Measurements from ENCODE around the gene WNK1. TPM values are rescaled to one million over a fixed set of nuclear protein-coding genes. Genes with fewer than 3 reads are reported as not detected.
A peak's percentile ranks its signal among the peaks of the same experiment; 100 is the strongest.
"Not testable (repeated sequence)": the region's sequence is repeated elsewhere in the genome, so short reads cannot be mapped to it uniquely, and the experiment has no call there.

WNK1 gene
- 134 and 183 TPM in 2 replicates for total RNA-seq (2014; rRNA removed; shearing (Covaris generic); ENCODE audit: low replicate concordance)

DNA sequence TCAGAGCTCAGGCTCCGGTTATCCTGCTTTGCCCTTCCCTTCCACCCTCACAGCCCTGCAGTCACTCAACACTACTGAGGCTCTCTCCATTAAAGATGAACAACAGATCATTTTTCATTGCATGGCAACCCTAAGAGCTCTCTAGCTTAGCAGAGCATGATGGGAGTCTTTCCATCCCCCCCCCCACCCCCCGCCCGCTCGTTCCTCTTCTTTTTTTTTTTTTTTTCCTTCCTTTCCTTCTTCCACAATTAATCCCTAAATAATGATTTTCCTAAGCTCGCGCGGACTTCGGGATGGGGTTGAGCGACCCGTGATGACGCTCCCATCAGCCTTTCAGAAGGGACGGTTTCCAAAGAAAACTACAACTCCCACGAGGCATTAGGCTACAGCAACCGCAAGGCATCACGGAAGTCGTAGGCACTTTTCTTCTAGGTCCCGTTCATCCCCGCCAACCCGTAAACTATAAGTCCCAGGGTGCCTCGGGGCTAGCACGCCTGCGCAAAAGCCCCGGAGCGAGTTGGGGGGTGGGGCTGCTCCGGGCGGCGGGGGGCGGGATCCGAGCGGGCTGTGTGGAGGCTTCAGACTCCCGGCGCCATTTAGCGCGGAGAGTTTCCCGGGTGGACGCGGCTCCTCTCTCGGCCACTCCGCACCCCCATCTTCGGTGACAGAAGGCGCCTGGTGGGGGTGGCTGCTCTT, at the start of gene WNK1:
WNK1 (plus strand) TSS at position 581 of the 696 bp plus-strand sequence. CDS start 987 bp downstream, outside the sequence.
- H3K27me3 ChIP-seq (ENCODE audit: low read length) = no peaks in the 10 kb centered on the region

DNA sequence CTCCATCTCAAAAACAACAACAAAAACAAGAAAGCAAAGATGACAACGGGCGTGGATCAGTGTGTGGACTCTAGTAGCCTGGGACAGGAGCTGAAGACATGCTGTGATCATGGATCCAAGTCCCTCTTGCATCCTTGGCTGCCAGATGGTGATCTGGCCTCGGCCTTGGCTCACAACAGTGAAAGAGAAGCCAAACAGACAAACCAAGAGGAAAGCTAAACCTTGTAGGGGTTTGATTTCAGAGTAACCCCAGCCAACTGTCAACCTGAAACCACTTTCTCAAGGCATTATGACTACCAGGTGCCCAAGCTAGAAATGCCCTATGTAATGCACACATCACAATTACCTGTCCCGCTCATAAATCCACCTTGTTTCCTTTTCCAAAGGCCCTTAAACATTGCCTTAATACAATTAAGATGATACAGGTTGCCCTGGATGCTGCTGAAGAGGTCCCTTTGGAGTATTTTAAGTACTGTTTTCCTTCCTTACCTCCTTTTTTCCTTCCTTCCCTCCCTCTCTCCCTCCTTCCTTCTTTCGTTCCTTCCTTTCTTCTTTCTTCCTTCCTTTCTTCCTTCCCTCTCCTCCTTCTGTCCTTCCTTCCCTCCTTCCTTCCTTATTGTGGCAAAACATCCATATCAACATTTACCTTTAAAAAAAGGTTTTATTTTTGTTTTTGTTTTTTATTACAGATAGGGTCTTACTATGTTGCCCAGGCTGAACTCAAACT, 47.7 kb upstream of the WNK1 start:
- no peak overlapping the region for H3K4me3 ChIP-seq (ENCODE audit: low read length)
- H3K4me2 ChIP-seq (ENCODE audit: low read depth, low read length, poor library complexity, severe bottlenecking) = no peak overlapping the region
- no peak overlapping the region for H3K27ac ChIP-seq (ENCODE audit: low read length)
- H3K79me2 ChIP-seq (ENCODE audit: low read length) = no peaks in the 10 kb centered on the region
- H3K9me3 ChIP-seq (ENCODE audit: low read length) = no peaks in the 10 kb centered on the region
- no peak for DNase-seq
- H3K9me2 ChIP-seq (replicated peaks; ENCODE audit: insufficient read depth, low read length) = no peaks in the 10 kb centered on the region
- H3K4me1 ChIP-seq (ENCODE audit: low read length) = no peaks in the 10 kb centered on the region
- no peak overlapping the region for H2AFZ ChIP-seq (ENCODE audit: low read length)
- H3K9ac ChIP-seq (ENCODE audit: low read length) = no peak overlapping the region
- no peaks in the 10 kb centered on the region for H4K20me1 ChIP-seq (ENCODE audit: insufficient read depth, low read depth, low read length)
- no peaks in the 10 kb centered on the region for H3K27me3 ChIP-seq (ENCODE audit: low read length)
- H3K36me3 ChIP-seq (ENCODE audit: insufficient read depth, low read length) = no peaks in the 10 kb centered on the region

More for the DNA sequence above, at the start of gene WNK1:
- Histone ChIP-seq H4K20me1 (ENCODE audit: insufficient read depth, low read depth, low read length) (peaks cover 39% of the 10 kb centered on the region), H3K4me1 (ENCODE audit: low read length) (peaks cover 43% of the 10 kb centered on the region), H3K36me3 (ENCODE audit: insufficient read depth, low read length) (peaks cover 20% of the 10 kb centered on the region), H3K9me3 (ENCODE audit: low read length) (no peaks in the 10 kb centered on the region), H3K79me2 (ENCODE audit: low read length) (peaks cover 48% of the 10 kb centered on the region), H3K9ac (ENCODE audit: low read length) (peak within 1 kb of the TSS; percentile 91), H3K27ac (ENCODE audit: low read length) (peak within 1 kb of the TSS; percentile 92), H3K9me2 (replicated peaks; ENCODE audit: insufficient read depth, low read length) (no peaks in the 10 kb centered on the region), H3K4me3 (ENCODE audit: low read length) (peak within 1 kb of the TSS; percentile 99), H2AFZ (ENCODE audit: low read length) (peak within 1 kb of the TSS; percentile 79), H3K4me2 (ENCODE audit: low read depth, low read length, poor library complexity, severe bottlenecking) (peak within 1 kb of the TSS; percentile 81)
- peak; percentile 99 for DNase-seq

DNA sequence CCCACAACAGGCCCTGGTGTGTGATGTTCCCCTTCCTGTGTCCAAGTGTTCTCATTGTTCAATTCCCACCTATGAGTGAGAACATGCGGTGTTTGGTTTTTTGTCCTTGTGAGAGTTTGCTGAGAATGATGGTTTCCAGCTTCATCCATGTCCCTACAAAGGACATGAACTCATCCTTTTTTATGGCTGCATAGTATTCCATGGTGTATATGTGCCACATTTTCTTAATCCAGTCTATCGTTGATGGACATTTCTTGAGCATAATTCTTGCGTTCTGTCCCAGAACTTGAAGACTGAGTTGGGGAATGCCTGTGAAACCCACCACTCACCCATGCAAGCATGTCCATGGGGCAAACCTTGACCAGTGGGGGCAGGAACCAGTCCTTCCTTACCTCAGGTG, 44.3 kb upstream of the WNK1 start:
- H3K9me2 ChIP-seq (replicated peaks; ENCODE audit: insufficient read depth, low read length); H3K4me2 ChIP-seq (ENCODE audit: low read depth, low read length, poor library complexity, severe bottlenecking); H2AFZ ChIP-seq (ENCODE audit: low read length); H3K27me3 ChIP-seq (ENCODE audit: low read length); H3K4me3 ChIP-seq (ENCODE audit: low read length); H3K36me3 ChIP-seq (ENCODE audit: insufficient read depth, low read length); H3K9me3 ChIP-seq (ENCODE audit: low read length); H3K4me1 ChIP-seq (ENCODE audit: low read length); H3K27ac ChIP-seq (ENCODE audit: low read length); H3K79me2 ChIP-seq (ENCODE audit: low read length); DNase-seq; H3K9ac ChIP-seq (ENCODE audit: low read length); H4K20me1 ChIP-seq (ENCODE audit: insufficient read depth, low read depth, low read length): not testable (repeated sequence)

DNA sequence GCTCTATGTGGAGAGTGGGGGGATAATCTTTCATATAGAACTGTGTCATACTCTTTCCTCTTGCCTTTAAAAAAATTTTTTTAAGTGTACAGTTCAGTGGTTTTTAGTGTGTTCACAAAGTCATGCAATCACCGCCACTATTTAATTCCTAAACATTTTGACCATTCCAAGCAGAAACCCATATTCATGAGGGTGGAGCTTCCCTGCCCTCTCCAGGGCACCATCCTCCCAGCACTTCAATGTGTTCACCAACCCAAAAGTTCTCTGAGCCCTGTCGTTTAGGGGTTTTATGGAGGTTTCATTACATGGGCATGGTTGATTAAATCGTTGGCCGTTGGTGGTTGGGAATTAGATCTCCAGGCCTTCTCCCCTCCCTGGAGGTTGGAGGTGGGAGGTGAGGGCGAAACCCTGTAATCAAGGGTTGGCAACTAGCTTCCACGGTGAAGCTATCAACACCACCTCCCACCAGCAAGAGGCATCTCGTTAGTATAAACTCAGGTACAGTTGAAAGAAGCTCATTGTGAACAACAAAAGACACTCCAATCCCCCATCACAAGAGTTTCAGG, 42.8 kb upstream of the WNK1 start:
- H3K9me3 ChIP-seq (ENCODE audit: low read length) = no peaks in the 10 kb centered on the region
- no peak overlapping the region for H2AFZ ChIP-seq (ENCODE audit: low read length)
- no peaks in the 10 kb centered on the region for H3K9me2 ChIP-seq (replicated peaks; ENCODE audit: insufficient read depth, low read length)
- no peak for DNase-seq
- H3K9ac ChIP-seq (ENCODE audit: low read length) = no peak overlapping the region
- H4K20me1 ChIP-seq (ENCODE audit: insufficient read depth, low read depth, low read length) = no peaks in the 10 kb centered on the region
- H3K4me3 ChIP-seq (ENCODE audit: low read length) = no peak overlapping the region
- no peak overlapping the region for H3K27ac ChIP-seq (ENCODE audit: low read length)
- no peaks in the 10 kb centered on the region for H3K79me2 ChIP-seq (ENCODE audit: low read length)
- H3K4me2 ChIP-seq (ENCODE audit: low read depth, low read length, poor library complexity, severe bottlenecking) = no peak overlapping the region
- H3K4me1 ChIP-seq (ENCODE audit: low read length) = no peaks in the 10 kb centered on the region
- H3K27me3 ChIP-seq (ENCODE audit: low read length) = no peaks in the 10 kb centered on the region
- no peaks in the 10 kb centered on the region for H3K36me3 ChIP-seq (ENCODE audit: insufficient read depth, low read length)

DNA sequence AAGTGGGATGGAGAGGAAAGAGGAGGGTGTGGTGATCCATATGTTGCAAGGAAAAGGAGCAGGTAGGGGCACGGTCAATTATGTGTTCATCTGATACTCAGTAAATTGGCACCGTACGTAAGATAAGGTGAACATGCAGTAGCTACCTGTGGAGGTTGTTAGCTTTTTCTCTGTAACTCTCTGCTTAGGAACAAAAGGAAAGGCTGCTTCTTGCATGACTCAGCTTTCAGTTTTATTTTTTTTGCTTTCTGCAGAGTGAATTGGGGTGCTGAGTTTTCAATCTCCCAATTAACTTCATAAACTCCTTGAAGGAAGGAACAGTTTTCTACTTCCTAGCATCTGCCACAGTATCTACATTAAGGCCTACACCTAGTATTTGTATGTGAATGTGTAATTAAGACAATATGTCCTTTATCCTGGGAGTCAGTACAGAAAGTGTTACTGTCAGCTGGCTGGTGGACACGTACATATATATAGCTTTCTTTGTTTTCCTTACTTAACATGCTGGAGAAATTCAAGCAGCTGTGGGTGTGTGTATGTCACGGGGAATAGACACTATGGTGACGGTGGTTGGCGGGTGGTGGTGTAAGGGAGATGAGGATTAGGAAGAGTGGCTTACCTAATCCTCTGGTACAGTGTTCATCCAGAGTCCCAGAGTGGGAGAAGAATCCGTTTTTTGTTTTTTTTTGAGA, 40.1 kb upstream of the WNK1 start:
- no peaks in the 10 kb centered on the region for H3K36me3 ChIP-seq (ENCODE audit: insufficient read depth, low read length)
- H3K9me2 ChIP-seq (replicated peaks; ENCODE audit: insufficient read depth, low read length) = no peaks in the 10 kb centered on the region
- H3K79me2 ChIP-seq (ENCODE audit: low read length) = no peaks in the 10 kb centered on the region
- H3K9ac ChIP-seq (ENCODE audit: low read length) = no peak overlapping the region
- no peaks in the 10 kb centered on the region for H3K9me3 ChIP-seq (ENCODE audit: low read length)
- no peak overlapping the region for H3K4me2 ChIP-seq (ENCODE audit: low read depth, low read length, poor library complexity, severe bottlenecking)
- no peaks in the 10 kb centered on the region; the same call in 1 of the 2 replicates for H3K4me1 ChIP-seq (ENCODE audit: low read length)
- H3K4me3 ChIP-seq (ENCODE audit: low read length) = no peak overlapping the region
- no peak overlapping the region for H3K27ac ChIP-seq (ENCODE audit: low read length)
- no peak for DNase-seq
- H2AFZ ChIP-seq (ENCODE audit: low read length) = no peak overlapping the region
- no peaks in the 10 kb centered on the region for H3K27me3 ChIP-seq (ENCODE audit: low read length)
- no peaks in the 10 kb centered on the region for H4K20me1 ChIP-seq (ENCODE audit: insufficient read depth, low read depth, low read length)

DNA sequence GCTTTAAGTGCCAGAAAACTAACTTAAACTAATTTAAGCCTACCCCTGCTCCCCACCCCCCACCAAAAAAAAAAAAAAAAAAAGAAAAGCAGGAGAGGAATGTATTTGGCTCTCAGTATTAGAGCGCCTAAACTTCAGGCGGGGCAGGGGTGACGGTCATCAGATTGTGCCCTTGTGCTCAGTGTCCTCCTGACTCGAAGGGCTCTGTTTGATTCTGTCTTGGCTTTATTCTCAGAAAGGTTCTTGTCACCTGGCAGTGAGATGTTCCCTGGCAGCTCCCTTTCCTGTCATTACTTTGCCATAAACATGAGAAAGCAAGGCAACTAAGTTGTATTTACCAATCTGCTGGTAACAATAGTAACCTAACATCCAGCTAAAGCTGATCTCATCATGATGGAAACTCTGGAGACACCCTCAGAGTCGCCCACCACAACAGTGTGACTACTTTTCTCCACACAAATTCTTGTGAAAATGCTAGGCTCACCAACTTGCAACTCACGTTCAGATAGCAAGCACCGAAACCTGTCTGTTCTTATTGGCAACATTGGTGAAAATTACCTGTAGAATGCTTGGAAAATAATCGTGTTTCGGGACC, 39.0 kb upstream of the WNK1 start:
- no peak overlapping the region for H3K27ac ChIP-seq (ENCODE audit: low read length)
- no peak overlapping the region for H3K4me2 ChIP-seq (ENCODE audit: low read depth, low read length, poor library complexity, severe bottlenecking)
- no peak overlapping the region for H2AFZ ChIP-seq (ENCODE audit: low read length)
- H4K20me1 ChIP-seq (ENCODE audit: insufficient read depth, low read depth, low read length) = no peaks in the 10 kb centered on the region
- no peak for DNase-seq
- H3K9me3 ChIP-seq (ENCODE audit: low read length) = no peaks in the 10 kb centered on the region
- no peak overlapping the region for H3K9ac ChIP-seq (ENCODE audit: low read length)
- no peaks in the 10 kb centered on the region for H3K79me2 ChIP-seq (ENCODE audit: low read length)
- H3K27me3 ChIP-seq (ENCODE audit: low read length) = no peaks in the 10 kb centered on the region
- no peaks in the 10 kb centered on the region for H3K9me2 ChIP-seq (replicated peaks; ENCODE audit: insufficient read depth, low read length)
- no peaks in the 10 kb centered on the region for H3K36me3 ChIP-seq (ENCODE audit: insufficient read depth, low read length)
- H3K4me3 ChIP-seq (ENCODE audit: low read length) = no peak overlapping the region
- H3K4me1 ChIP-seq (ENCODE audit: low read length) = no peaks in the 10 kb centered on the region; the same call in 1 of the 2 replicates

DNA sequence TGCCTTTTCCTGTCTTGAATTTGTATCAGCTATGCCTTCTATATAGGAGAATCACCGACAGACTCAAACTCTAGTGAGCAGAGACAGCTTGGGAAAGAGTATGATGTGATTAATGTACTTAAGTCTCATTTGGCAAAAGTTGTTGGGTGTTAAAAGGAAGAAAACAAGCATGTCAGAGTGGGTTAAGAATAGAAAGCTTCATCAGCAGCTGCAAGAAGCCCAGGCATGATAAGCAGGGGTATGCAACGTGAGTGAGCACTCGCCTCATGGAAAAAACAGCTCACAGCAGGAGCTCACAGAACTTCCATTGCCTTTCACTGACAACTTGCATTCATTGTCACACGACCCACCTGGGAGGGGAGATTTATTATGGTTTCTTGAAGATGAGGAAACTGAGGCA, 35.9 kb upstream of the WNK1 start:
- Histone ChIP-seq H2AFZ (ENCODE audit: low read length) (peak overlapping the region; percentile 38; the same call in 1 of the 2 replicates), H3K4me2 (ENCODE audit: low read depth, low read length, poor library complexity, severe bottlenecking) (no peak overlapping the region), H3K4me1 (ENCODE audit: low read length) (peaks cover 17% of the 10 kb centered on the region), H3K9me3 (ENCODE audit: low read length) (no peaks in the 10 kb centered on the region), H3K9ac (ENCODE audit: low read length) (no peak overlapping the region), H3K9me2 (replicated peaks; ENCODE audit: insufficient read depth, low read length) (no peaks in the 10 kb centered on the region), H3K79me2 (ENCODE audit: low read length) (no peaks in the 10 kb centered on the region), H3K27ac (ENCODE audit: low read length) (no peak overlapping the region), H3K27me3 (ENCODE audit: low read length) (no peaks in the 10 kb centered on the region), H4K20me1 (ENCODE audit: insufficient read depth, low read depth, low read length) (no peaks in the 10 kb centered on the region), H3K36me3 (ENCODE audit: insufficient read depth, low read length) (no peaks in the 10 kb centered on the region), H3K4me3 (ENCODE audit: low read length) (no peak overlapping the region)
- no peak for DNase-seq

Measured in Karpas-422 (cell line).